K562 (cell line): ENCODE measurements around the gene PUM1. TPM values are rescaled to one million over a fixed set of nuclear protein-coding genes. Genes with fewer than 3 reads are reported as not detected.

Source experiments
- ATAC-seq: fragments of 200-7000 bp; cut with Tn5 transposase; 3 replicates; pipeline ENCODE4 v1.9.1; 2020; ENCODE audit warnings: moderate library complexity
- BruUV-seq: library from RNA; stranded (reverse); fragments of 400-500 nt; replicated peaks from 2 replicates; lab custom pipeline; 2021; lab: Mats Ljungman, UMichigan
- CTCF ChIA-PET: fragments of 300-600 bp; formaldehyde crosslinking; extraction: SDS; loops from one replicate; lab custom pipeline; 2021; ENCODE audit warnings: low intra/inter-chr PET ratio; lab: Yijun Ruan, JAX
- POLR2A ChIA-PET: fragments of 300-600, 350-650 bp; sonication (Branson Sonifier 250); formaldehyde crosslinking; extraction: SDS; loops from one replicate; lab custom pipeline; 2021; ENCODE audit warnings: antibody characterized with exemption, inconsistent platforms; lab: Yijun Ruan, JAX
- DNase-seq, 4 experiments: peaks; one replicate each; pipeline versions ENCODE4 v3.0.0 to v3.0.0-alpha.2; 2011 to 2018; ENCODE audit warnings: low spot score in 3 of 4, mixed read lengths in 3 of 4; ENCODE audit errors: extremely low read depth in 1 of 4
- FAIRE-seq: peaks from 2 replicates; lab custom pipeline; 2011; peaks lifted over from hg19 to GRCh38; lab: Jason Lieb, UNC
- H2AFZ ChIP-seq: 2 replicates; pipeline ENCODE4 v1.6.0; 2011; ENCODE audit warnings: low read depth, low read length, control low read depth, inconsistent platforms
- H3K27ac ChIP-seq: fragments of 200-600 bp; 3 replicates; pipeline ENCODE4 v1.8.0; 2011; ENCODE audit warnings: low read depth, mild to moderate bottlenecking, control low read depth, inconsistent platforms, low read length, moderate library complexity, mixed read lengths; ENCODE audit errors: extremely low read depth
- H3K27me3 ChIP-seq, 2 experiments: fragments of 300-600 bp in 1 of 2; 2 replicates in 1 of 2; 3 replicates in 1 of 2; pipeline versions ENCODE4 v1.6.0 to v1.8.0; 2011; ENCODE audit warnings: inconsistent platforms in 2 of 2, low read length in 2 of 2, mild to moderate bottlenecking in 1 of 2, mixed read lengths in 1 of 2, moderate library complexity in 1 of 2; ENCODE audit not compliant: control insufficient read depth in 2 of 2, insufficient read depth in 2 of 2
- H3K36me3 ChIP-seq: fragments of 300-600 bp; 3 replicates; pipeline ENCODE4 v1.8.0; 2011; ENCODE audit warnings: mild to moderate bottlenecking, low read length, inconsistent platforms; ENCODE audit not compliant: control insufficient read depth, insufficient read depth
- H3K4me1 ChIP-seq, 2 experiments: fragments of 200-600 bp in 1 of 2; replicated peaks in 1 of 2; 2 replicates in 1 of 2; 3 replicates in 1 of 2; pipeline versions ENCODE4 v1.5.1 to v1.8.0; 2011; ENCODE audit warnings: inconsistent platforms in 2 of 2, low read length in 2 of 2, mild to moderate bottlenecking in 1 of 2, mixed read lengths in 1 of 2, moderate library complexity in 1 of 2; ENCODE audit not compliant: control insufficient read depth in 2 of 2, insufficient read depth in 2 of 2
- H3K4me2 ChIP-seq: 2 replicates; pipeline ENCODE4 v1.6.1; 2011; ENCODE audit warnings: low read length, control low read depth, inconsistent platforms, mixed read lengths; ENCODE audit not compliant: insufficient read depth
- H3K4me3 ChIP-seq: fragments of 200-600 bp; sonication (generic), shearing (Covaris generic); 2 replicates; pipeline ENCODE4 v1.5.1; 2016; ENCODE audit warnings: control low read depth, inconsistent platforms
- H3K79me2 ChIP-seq: fragments of 200-600 bp; 3 replicates; pipeline ENCODE4 v1.8.0; 2011; ENCODE audit warnings: low read length, inconsistent platforms; ENCODE audit not compliant: control insufficient read depth, insufficient read depth
- H3K9ac ChIP-seq, 2 experiments: 2 replicates each; pipeline versions ENCODE4 v1.6.0 to v1.6.1; 2011; ENCODE audit warnings: low read depth in 2 of 2, low read length in 2 of 2, control low read depth in 1 of 2, inconsistent platforms in 1 of 2, mild to moderate bottlenecking in 1 of 2, mixed read lengths in 1 of 2; ENCODE audit not compliant: insufficient read depth in 1 of 2
- H3K9me1 ChIP-seq: one replicate; pipeline ENCODE4 v1.6.0; 2011; ENCODE audit warnings: inconsistent platforms, mild to moderate bottlenecking, low read length, moderate library complexity; ENCODE audit not compliant: control insufficient read depth, insufficient read depth
- H3K9me3 ChIP-seq: replicated peaks from 2 replicates; pipeline ENCODE4 v1.5.1; 2011; ENCODE audit warnings: low read depth, low read length, inconsistent platforms; ENCODE audit not compliant: control insufficient read depth, insufficient read depth
- H4K20me1 ChIP-seq: replicated peaks from 2 replicates; pipeline ENCODE4 v1.6.1; 2011; ENCODE audit warnings: low read length, inconsistent platforms, mixed read lengths; ENCODE audit not compliant: control insufficient read depth, insufficient read depth
- RAD51 ChIP-seq: fragments of 450-650 bp; IDR thresholded peaks from 2 replicates; pipeline ENCODE4 v1.7.1; 2016; ENCODE audit warnings: low read depth, mild to moderate bottlenecking, borderline replicate concordance
- SMARCB1 ChIP-seq: IDR thresholded peaks from 2 replicates; pipeline ENCODE4 v1.6.1; 2011; ENCODE audit warnings: improper control_type of control experiment, low read depth; ENCODE audit not compliant: insufficient read length
- TRIM24 ChIP-seq, 2 experiments: fragments of 450-650 bp; IDR thresholded peaks; 2 replicates each; pipeline ENCODE4 v1.6.1; 2016
- TRIM28 ChIP-seq: fragments of 450-650 bp; IDR thresholded peaks from 2 replicates; pipeline ENCODE4 v1.6.1; 2017
- USF1 ChIP-seq: sonication (generic); formaldehyde crosslinking; IDR thresholded peaks from 2 replicates; pipeline ENCODE4 v1.9.0; 2022; ENCODE audit warnings: mild to moderate bottlenecking, missing genetic modification reagents
- ZBTB26 ChIP-seq: fragments of 450-650 bp; formaldehyde crosslinking; IDR thresholded peaks from 2 replicates; pipeline ENCODE4 v1.4.0; 2022; ENCODE audit warnings: missing genetic modification characterization
- ZNF316 ChIP-seq: fragments of 450-650 bp; IDR thresholded peaks from 2 replicates; pipeline ENCODE4 v1.6.1; 2016
- ZNF75A ChIP-seq: fragments of 450-650 bp; formaldehyde crosslinking; IDR thresholded peaks from 2 replicates; pipeline ENCODE4 v1.4.0; 2020; ENCODE audit warnings: mild to moderate bottlenecking
- ZNF766 ChIP-seq: fragments of 200-800 bp; sonication (Bioruptor generic); conservative IDR thresholded peaks from 2 replicates; pipeline ENCODE4 v1.6.1; 2016; ENCODE audit warnings: missing genetic modification characterization, missing compliant biosample characterization
- in situ Hi-C: fragments of 300-500 bp; cut with MboI; formaldehyde crosslinking; loops from 4 replicates; pipeline ENCODE4 v1.15.0; 2018; ENCODE audit warnings: inconsistent platforms, mixed read lengths
- intact Hi-C: fragments of 100-400 bp; cut with micrococcal nuclease; formaldehyde crosslinking; loops from 2 replicates; pipeline ENCODE4 v1.14.2; 2022
- polyA plus RNA-seq, 8 experiments: library from polyadenylated mRNA; depleted of rRNA in 4 of 8; stranded (reverse) in 5 of 8; unstranded in 3 of 8; fragments of >200 nt; fragmentation: Nextera tagmentation in 2 of 8; fragmentation: Illumina TruSeq in 1 of 8; extraction: Ambion mirVana in 2 of 8; extraction: Trizol in 1 of 8; gene quantifications; 2 replicates each; pipeline versions ENCODE4 v1.2.1 to v1.2.3, GENCODE V29; 2011 to 2014; ENCODE audit warnings: inconsistent platforms in 1 of 8, missing spikeins in 1 of 8
- total RNA-seq, 7 experiments: library from RNA; depleted of rRNA in 6 of 7; stranded (reverse); fragments of >200 nt in 6 of 7; fragmentation: Illumina TruSeq in 2 of 7; extraction: Trizol in 2 of 7; gene quantifications; 2 replicates each; pipeline versions ENCODE4 v1.2.1 to v1.2.3, GENCODE V29; 2011 to 2021; ENCODE audit warnings: low replicate concordance in 1 of 7

Gene PUM1
- total and polyA plus RNA-seq, 9 of the 15 experiments (the other 6 are each of a cell fraction or from before 2014, with no cell fraction given): 37.7 to 104 (median 55.7) TPM

- no peak overlapping the region for H3K4me2 ChIP-seq
- ChIA-PET CTCF (no interaction called here), POLR2A (interaction anchor here (0.9 to 6.5 kb wide), 9 partner anchors 9 to 28 kb away, joined by 3 to 31 read pairs (median 8); partner anchors contain the start of gene PUM1)
- H2AFZ ChIP-seq: no peak overlapping the region
- peak in 2 of 4 experiments; percentile 32 to 51 for DNase-seq
- no peak overlapping the region for H3K9ac ChIP-seq
- H3K4me1 ChIP-seq: peaks cover 3 to 14% of the 10 kb centered on the region in 2 experiments; a peak in 4 of 5 replicates
- in situ Hi-C loops: no loop called here
- H3K27ac ChIP-seq: 0 out of 3 replicates have a peak overlapping the region, but pooled peaks have one; percentile 3
- FAIRE-seq: no peak
- H4K20me1 ChIP-seq: peaks cover 35% of the 10 kb centered on the region
- H3K9me1 ChIP-seq: no peaks in the 10 kb centered on the region
- BruUV-seq: no TSS peak
- H3K9me3 ChIP-seq: no peaks in the 10 kb centered on the region
- peaks cover 65% of the 10 kb centered on the region for H3K36me3 ChIP-seq
- no peak overlapping the region for H3K4me3 ChIP-seq
- TF ChIP-seq ZNF316: peak; percentile 67
- peak; percentile 24 to 56; a peak in 3 of 4 replicates for TF ChIP-seq TRIM24 (IDR thresholded peaks at IDR 0.05)
- peak; percentile 33; the same call in 1 of the 2 replicates for TF ChIP-seq USF1 (CRISPR knock-in tag)
- TF ChIP-seq RAD51: 0 out of 2 replicates have a peak, but pooled peaks have one; percentile 11
- TF ChIP-seq ZBTB26 (CRISPR knock-in tag): no peak
- peak; percentile 87 for TF ChIP-seq ZNF766 (CRISPR knock-in tag)
- peak; percentile 55; the same call in 1 of the 2 replicates for TF ChIP-seq TRIM28
- TF ChIP-seq SMARCB1: no peak
- no peak for TF ChIP-seq ZNF75A (CRISPR knock-in tag)
- ATAC-seq: peak; percentile 66
- no peaks in the 10 kb centered on the region for H3K27me3 ChIP-seq
- intact Hi-C loops: no loop called here
- peaks cover 98% of the 10 kb centered on the region for H3K79me2 ChIP-seq
These were observed 24.0 kb downstream of the PUM1 start for GRCh38 chr1:31041529-31041928.
